Psoas muscle (tissue), 8 donors: ENCODE data around the gene SCAMP2. TPM values are rescaled to one million over a fixed set of nuclear protein-coding genes. Genes with fewer than 3 reads are reported as not detected.

Experiments used
- ATAC-seq, 4 donors: fragments of 200-7000 bp; cut with Tn5 transposase; one replicate each; pipeline ENCODE4 v1.9.1; 2020; ENCODE audit warnings: moderate library complexity in 3 of 4, mild to moderate bottlenecking in 2 of 4
- DNase-seq, 2 donors: peaks; one replicate each; pipeline ENCODE4 v3.0.0-alpha.2; 2020
- H3K27ac ChIP-seq: fragments of 200-600 bp; one replicate; pipeline ENCODE4 v1.8.0; 2022
- H3K27me3 ChIP-seq, 3 donors: fragments of 200-600 bp in 1 of 3; one replicate each; pipeline versions ENCODE4 v1.6.1 to v1.8.0; 2013 to 2022; ENCODE audit warnings: low read length in 2 of 3, mild to moderate bottlenecking in 2 of 3, moderate library complexity in 1 of 3; ENCODE audit not compliant: insufficient read depth in 3 of 3
- H3K36me3 ChIP-seq, 2 donors: fragments of 200-600 bp in 1 of 2; one replicate each; pipeline versions ENCODE4 v1.6.1 to v1.8.0; 2013 to 2022; ENCODE audit warnings: low read depth in 1 of 2, mild to moderate bottlenecking in 1 of 2, moderate library complexity in 1 of 2; ENCODE audit not compliant: insufficient read depth in 1 of 2
- H3K4me1 ChIP-seq: fragments of 200-600 bp; one replicate; pipeline ENCODE4 v1.8.0; 2022
- H3K4me3 ChIP-seq: fragments of 200-600 bp; one replicate; pipeline ENCODE4 v1.8.0; 2022; ENCODE audit warnings: mild to moderate bottlenecking
- H3K9me3 ChIP-seq: fragments of 200-600 bp; one replicate; pipeline ENCODE4 v1.8.0; 2022
- CTCF ChIP-seq: fragments of 200-600 bp; IDR thresholded peaks from one replicate; pipeline ENCODE4 v1.8.0; 2022; ENCODE audit warnings: antibody characterized with exemption
- WGBS, 3 donors: extraction: QIAGEN DNeasy Blood & Tissue Kit; methylation state at CpG; one replicate each; pipeline versions ENCODE4 v1.1.6 to v1.1.7; 2013; 5-methylcytosine and 5-hydroxymethylcytosine counted together
- intact Hi-C, 2 donors: fragments of 100-400 bp; cut with DNase I; formaldehyde crosslinking; loops; one replicate each; pipeline versions ENCODE4 v1.11.0 to v1.14.2; 2022
- polyA plus RNA-seq, 3 donors: library from polyadenylated mRNA; stranded (reverse); fragments of 200-250 nt; gene quantifications; one replicate each; pipeline ENCODE4 v1.2.3, GENCODE V29; 2013
- total RNA-seq, 4 donors: library from RNA; stranded (reverse); fragmentation: NEBNext Ultra II Directional in 2 of 4; extraction: Animal tissue kit (Norgen Biotek cat#: 25700) in 2 of 4; gene quantifications; one replicate each; pipeline versions ENCODE4 v1.2.1 to v1.2.4, GENCODE V29; 2021 to 2023
- donor health status: healthy with polysubstance abuse.
- donor health status: DM: no; HTN: no; CAD: no; lungs with moderate emphysema.
- donor health status: Bipolar disorder and iron deficiency.
- donor health status: healthy.
- donor health status: DM: yes; HTN: yes; CAD: no.
- donor health status: DM: no; HTN: no; CAD: no.
- donor health status: DM: no; HTN: no; CAD: no.
- donor health status: DM: yes; HTN: yes; CAD: no.

The SCAMP2 gene
- total and polyA plus RNA-seq, 7 donors: 32.1 to 73.6 (median 48.6) TPM

- DNase-seq: peak in 1 of 2 donors; percentile 8
- no peak overlapping the region for H3K27ac ChIP-seq
These were observed 19.8 kb upstream of the SCAMP2 start for GRCh38 chr15:74892931-74893330.

GRCh38 chr15:74892313-74892712 lies 19.1 kb upstream of the SCAMP2 start:
- Histone ChIP-seq H3K4me1 (peaks cover 18% of the 10 kb centered on the region), H3K4me3 (no peak overlapping the region), H3K9me3 (no peaks in the 10 kb centered on the region), H3K27ac (peak overlapping the region; percentile 90), H3K27me3 (no peaks in the 10 kb centered on the region), H3K36me3 (peaks cover 6 to 51% of the 10 kb centered on the region in 2 donors)
- TF ChIP-seq CTCF: no peak
- no peak for ATAC-seq
- intact Hi-C loops: no loop called here
- peak in 1 of 2 donors; percentile 41 for DNase-seq
- WGBS, 3 donors: 89 to 98% (median 91%) methylated on average over 3 of the region's 3 CpGs

More at GRCh38 chr15:74892931-74893330, 19.8 kb upstream of the SCAMP2 start:
- Histone ChIP-seq H3K4me1 (peaks cover 18% of the 10 kb centered on the region), H3K4me3 (no peak overlapping the region), H3K27me3 (no peaks in the 10 kb centered on the region), H3K36me3 (peaks cover 13 to 58% of the 10 kb centered on the region in 2 donors), H3K9me3 (no peaks in the 10 kb centered on the region)
- no peak for TF ChIP-seq CTCF
- WGBS, 3 donors: 93 to 96% (median 96%) methylated on average over 2 of the region's 2 CpGs
- ATAC-seq: no peak
- intact Hi-C loops: no loop called here

GRCh38 chr15:74891469-74891868 lies 18.3 kb upstream of the SCAMP2 start:
- ATAC-seq: peak in 2 of 4 donors; percentile 33 to 52
- H3K27ac ChIP-seq: peak overlapping the region; percentile 90
- no peaks in the 10 kb centered on the region for H3K9me3 ChIP-seq
- no peak for DNase-seq
- H3K27me3 ChIP-seq: no peaks in the 10 kb centered on the region
- intact Hi-C loops: no loop called here
- peak overlapping the region; percentile 95 for H3K4me3 ChIP-seq
- peaks cover 18% of the 10 kb centered on the region for H3K4me1 ChIP-seq
- peaks cover 0 to 44% of the 10 kb centered on the region in 2 donors for H3K36me3 ChIP-seq
- no peak for TF ChIP-seq CTCF
- 44 to 54% (median 52%) methylated on average over 3 of the region's 3 CpGs for whole genome bisulfite sequencing, 3 donors

- intact Hi-C loops: no loop called here
- no peaks in the 10 kb centered on the region for H3K9me3 ChIP-seq
- ATAC-seq: no peak
These were observed 17.4 kb upstream of the SCAMP2 start for GRCh38 chr15:74890665-74890960.

More at GRCh38 chr15:74890665-74890960, 17.4 kb upstream of the SCAMP2 start:
- no peaks in the 10 kb centered on the region for H3K27me3 ChIP-seq
- peaks cover 18% of the 10 kb centered on the region for H3K4me1 ChIP-seq
- peak overlapping the region; percentile 90 for H3K27ac ChIP-seq
- peaks cover 0 to 35% of the 10 kb centered on the region in 2 donors for H3K36me3 ChIP-seq
- H3K4me3 ChIP-seq: peak overlapping the region; percentile 95
- no peak for TF ChIP-seq CTCF
- 0 to 14% (median 5%) methylated on average over 1 of the region's 1 CpG for WGBS, 3 donors
- DNase-seq: no peak
